ENCODE results near the gene MAOA.

GRCh38 chrX:43655151-43656004 lies 721 bp upstream of the MAOA start:
- TF ChIP-seq CTCF (IDR thresholded peaks at IDR 0.05) (no peak), POLR2AphosphoS5 (IDR thresholded peaks at IDR 0.05; ENCODE audit: low read depth, low read length) (no peak)

All from Panc1 (cell line).